ENCODE measurements around the gene TATDN2. TPM values are rescaled to one million over a fixed set of nuclear protein-coding genes. Genes with fewer than 3 reads are reported as not detected.

Gene TATDN2
- total and polyA plus RNA-seq, 2 experiments from 2014 or later, result 4.8 to 19.1 TPM

DNA sequence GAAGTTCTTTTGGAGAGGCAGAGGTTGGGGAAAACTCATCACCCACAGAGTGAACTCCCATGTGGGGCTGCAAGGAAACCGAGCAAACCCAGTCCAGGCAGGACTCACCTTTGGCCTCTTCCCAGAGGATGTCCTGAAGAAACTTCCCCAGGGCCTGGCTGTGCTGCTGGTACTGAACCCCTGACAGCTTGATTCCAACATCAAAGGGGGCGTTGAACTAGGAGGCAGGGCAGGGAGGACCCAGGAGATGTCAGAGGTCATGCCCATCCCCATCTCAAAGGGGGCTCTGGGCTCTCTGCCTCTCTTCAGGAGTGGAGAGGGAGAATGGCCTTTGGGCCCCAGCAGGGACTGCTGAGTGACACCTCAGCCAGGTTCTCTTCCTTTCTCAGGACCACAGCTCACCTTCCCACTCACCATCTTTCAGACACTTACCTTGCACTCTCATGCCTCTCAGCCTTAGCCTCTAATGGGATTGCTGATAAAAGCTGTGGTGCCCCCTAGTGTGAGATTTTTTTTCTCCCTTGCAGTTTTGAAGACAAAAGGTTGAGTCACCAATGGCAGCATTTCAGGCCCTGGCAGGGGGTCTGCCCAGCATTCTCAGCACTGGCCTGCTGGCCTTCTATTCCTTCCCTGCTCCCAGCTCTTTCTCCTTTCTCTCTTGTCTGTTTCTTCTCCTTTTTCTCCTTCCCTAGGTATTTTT is 38.5 kb downstream of the TATDN2 start:
- no peaks in the 10 kb centered on the region for H4K20me1 ChIP-seq (replicated peaks; ENCODE audit: insufficient read depth)
- Mint-ChIP-seq H3K36me3 (ENCODE audit: low read depth) (peaks cover 14% of the 10 kb centered on the region), H3K27ac (peak overlapping the region; percentile 62), H3K9me3 (no peaks in the 10 kb centered on the region), H3K4me1 (peaks cover 15% of the 10 kb centered on the region), H3K27me3 (ENCODE audit: insufficient read depth, low read depth, poor library complexity) (peaks cover 5% of the 10 kb centered on the region), H3K4me3 (no peak overlapping the region)
- H3K36me3 ChIP-seq (ENCODE audit: insufficient read depth), result peaks cover 3% of the 10 kb centered on the region; the same call in 1 of the 2 replicates
- H3K4me3 ChIP-seq, result no peak overlapping the region
- ATAC-seq (peak; percentile 46), DNase-seq (ENCODE audit: low spot score) (peak; percentile 56)
- no peaks in the 10 kb centered on the region for H3F3A ChIP-seq (replicated peaks; ENCODE audit: low read depth)
- H3K4me2 ChIP-seq, result no peak overlapping the region
- no peaks in the 10 kb centered on the region for H3K27me3 ChIP-seq (ENCODE audit: insufficient read depth)
- H3K27ac ChIP-seq (ENCODE audit: low read depth), result no peak overlapping the region
- TF ChIP-seq STAT1 (IDR thresholded peaks at IDR 0.05; ENCODE audit: unreplicated experiment), result no peak
- no peak for TF ChIP-seq EZH2 (IDR thresholded peaks at IDR 0.05; ENCODE audit: low read depth, unreplicated experiment)
- TF ChIP-seq, protein P1, sequence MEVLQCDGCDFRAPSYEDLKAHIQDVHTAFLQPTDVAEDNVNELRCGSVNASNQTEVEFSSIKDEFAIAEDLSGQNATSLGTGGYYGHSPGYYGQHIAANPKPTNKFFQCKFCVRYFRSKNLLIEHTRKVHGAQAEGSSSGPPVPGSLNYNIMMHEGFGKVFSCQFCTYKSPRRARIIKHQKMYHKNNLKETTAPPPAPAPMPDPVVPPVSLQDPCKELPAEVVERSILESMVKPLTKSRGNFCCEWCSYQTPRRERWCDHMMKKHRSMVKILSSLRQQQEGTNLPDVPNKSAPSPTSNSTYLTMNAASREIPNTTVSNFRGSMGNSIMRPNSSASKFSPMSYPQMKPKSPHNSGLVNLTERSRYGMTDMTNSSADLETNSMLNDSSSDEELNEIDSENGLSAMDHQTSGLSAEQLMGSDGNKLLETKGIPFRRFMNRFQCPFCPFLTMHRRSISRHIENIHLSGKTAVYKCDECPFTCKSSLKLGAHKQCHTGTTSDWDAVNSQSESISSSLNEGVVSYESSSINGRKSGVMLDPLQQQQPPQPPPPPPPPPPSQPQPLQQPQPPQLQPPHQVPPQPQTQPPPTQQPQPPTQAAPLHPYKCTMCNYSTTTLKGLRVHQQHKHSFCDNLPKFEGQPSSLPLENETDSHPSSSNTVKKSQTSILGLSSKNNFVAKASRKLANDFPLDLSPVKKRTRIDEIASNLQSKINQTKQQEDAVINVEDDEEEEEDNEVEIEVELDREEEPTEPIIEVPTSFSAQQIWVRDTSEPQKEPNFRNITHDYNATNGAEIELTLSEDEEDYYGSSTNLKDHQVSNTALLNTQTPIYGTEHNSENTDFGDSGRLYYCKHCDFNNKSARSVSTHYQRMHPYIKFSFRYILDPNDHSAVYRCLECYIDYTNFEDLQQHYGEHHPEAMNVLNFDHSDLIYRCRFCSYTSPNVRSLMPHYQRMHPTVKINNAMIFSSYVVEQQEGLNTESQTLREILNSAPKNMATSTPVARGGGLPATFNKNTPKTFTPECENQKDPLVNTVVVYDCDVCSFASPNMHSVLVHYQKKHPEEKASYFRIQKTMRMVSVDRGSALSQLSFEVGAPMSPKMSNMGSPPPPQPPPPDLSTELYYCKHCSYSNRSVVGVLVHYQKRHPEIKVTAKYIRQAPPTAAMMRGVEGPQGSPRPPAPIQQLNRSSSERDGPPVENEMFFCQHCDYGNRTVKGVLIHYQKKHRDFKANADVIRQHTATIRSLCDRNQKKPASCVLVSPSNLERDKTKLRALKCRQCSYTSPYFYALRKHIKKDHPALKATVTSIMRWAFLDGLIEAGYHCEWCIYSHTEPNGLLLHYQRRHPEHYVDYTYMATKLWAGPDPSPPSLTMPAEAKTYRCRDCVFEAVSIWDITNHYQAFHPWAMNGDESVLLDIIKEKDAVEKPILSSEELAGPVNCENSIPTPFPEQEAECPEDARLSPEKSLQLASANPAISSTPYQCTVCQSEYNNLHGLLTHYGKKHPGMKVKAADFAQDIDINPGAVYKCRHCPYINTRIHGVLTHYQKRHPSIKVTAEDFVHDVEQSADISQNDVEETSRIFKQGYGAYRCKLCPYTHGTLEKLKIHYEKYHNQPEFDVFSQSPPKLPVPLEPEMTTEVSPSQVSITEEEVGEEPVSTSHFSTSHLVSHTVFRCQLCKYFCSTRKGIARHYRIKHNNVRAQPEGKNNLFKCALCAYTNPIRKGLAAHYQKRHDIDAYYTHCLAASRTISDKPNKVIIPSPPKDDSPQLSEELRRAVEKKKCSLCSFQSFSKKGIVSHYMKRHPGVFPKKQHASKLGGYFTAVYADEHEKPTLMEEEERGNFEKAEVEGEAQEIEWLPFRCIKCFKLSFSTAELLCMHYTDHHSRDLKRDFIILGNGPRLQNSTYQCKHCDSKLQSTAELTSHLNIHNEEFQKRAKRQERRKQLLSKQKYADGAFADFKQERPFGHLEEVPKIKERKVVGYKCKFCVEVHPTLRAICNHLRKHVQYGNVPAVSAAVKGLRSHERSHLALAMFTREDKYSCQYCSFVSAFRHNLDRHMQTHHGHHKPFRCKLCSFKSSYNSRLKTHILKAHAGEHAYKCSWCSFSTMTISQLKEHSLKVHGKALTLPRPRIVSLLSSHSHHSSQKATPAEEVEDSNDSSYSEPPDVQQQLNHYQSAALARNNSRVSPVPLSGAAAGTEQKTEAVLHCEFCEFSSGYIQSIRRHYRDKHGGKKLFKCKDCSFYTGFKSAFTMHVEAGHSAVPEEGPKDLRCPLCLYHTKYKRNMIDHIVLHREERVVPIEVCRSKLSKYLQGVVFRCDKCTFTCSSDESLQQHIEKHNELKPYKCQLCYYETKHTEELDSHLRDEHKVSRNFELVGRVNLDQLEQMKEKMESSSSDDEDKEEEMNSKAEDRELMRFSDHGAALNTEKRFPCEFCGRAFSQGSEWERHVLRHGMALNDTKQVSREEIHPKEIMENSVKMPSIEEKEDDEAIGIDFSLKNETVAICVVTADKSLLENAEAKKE (CRISPR knock-in tag; IDR thresholded peaks at IDR 0.05), result no peak
- TF ChIP-seq CREB1 (CRISPR knock-in tag; IDR thresholded peaks at IDR 0.05; ENCODE audit: low read depth), result no peak
- TF ChIP-seq NANOG (IDR thresholded peaks at IDR 0.05; ENCODE audit: borderline replicate concordance), result no peak
- TF ChIP-seq EZH2phosphoT487 (IDR thresholded peaks at IDR 0.05; ENCODE audit: unreplicated experiment), result no peak
- TF ChIP-seq, protein P2, sequence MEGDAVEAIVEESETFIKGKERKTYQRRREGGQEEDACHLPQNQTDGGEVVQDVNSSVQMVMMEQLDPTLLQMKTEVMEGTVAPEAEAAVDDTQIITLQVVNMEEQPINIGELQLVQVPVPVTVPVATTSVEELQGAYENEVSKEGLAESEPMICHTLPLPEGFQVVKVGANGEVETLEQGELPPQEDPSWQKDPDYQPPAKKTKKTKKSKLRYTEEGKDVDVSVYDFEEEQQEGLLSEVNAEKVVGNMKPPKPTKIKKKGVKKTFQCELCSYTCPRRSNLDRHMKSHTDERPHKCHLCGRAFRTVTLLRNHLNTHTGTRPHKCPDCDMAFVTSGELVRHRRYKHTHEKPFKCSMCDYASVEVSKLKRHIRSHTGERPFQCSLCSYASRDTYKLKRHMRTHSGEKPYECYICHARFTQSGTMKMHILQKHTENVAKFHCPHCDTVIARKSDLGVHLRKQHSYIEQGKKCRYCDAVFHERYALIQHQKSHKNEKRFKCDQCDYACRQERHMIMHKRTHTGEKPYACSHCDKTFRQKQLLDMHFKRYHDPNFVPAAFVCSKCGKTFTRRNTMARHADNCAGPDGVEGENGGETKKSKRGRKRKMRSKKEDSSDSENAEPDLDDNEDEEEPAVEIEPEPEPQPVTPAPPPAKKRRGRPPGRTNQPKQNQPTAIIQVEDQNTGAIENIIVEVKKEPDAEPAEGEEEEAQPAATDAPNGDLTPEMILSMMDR (conservative IDR thresholded peaks at IDR 0.05; ENCODE audit: low read depth in 2 of 2), result no peak
- TF ChIP-seq REST (IDR thresholded peaks at IDR 0.05; ENCODE audit: unreplicated experiment), result no peak
- TF ChIP-seq ZNF114 (CRISPR knock-in tag; IDR thresholded peaks at IDR 0.05), result no peak
- no peak for TF ChIP-seq ZNF331 (CRISPR knock-in tag; IDR thresholded peaks at IDR 0.05; ENCODE audit: low read depth)
- TF ChIP-seq POLR2AphosphoS5 (IDR thresholded peaks at IDR 0.05; ENCODE audit: low read depth), result no peak
- TF ChIP-seq, protein P3, sequence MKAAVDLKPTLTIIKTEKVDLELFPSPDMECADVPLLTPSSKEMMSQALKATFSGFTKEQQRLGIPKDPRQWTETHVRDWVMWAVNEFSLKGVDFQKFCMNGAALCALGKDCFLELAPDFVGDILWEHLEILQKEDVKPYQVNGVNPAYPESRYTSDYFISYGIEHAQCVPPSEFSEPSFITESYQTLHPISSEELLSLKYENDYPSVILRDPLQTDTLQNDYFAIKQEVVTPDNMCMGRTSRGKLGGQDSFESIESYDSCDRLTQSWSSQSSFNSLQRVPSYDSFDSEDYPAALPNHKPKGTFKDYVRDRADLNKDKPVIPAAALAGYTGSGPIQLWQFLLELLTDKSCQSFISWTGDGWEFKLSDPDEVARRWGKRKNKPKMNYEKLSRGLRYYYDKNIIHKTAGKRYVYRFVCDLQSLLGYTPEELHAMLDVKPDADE (IDR thresholded peaks at IDR 0.05), result no peak
- no peak for TF ChIP-seq JUNB (IDR thresholded peaks at IDR 0.05; ENCODE audit: unreplicated experiment)
- H3K9me2 ChIP-seq (ENCODE audit: insufficient read depth), result no peaks in the 10 kb centered on the region
- no peak overlapping the region for H2AFZ ChIP-seq
- H3K4me1 ChIP-seq (ENCODE audit: insufficient read depth), result peaks cover 8% of the 10 kb centered on the region; the same call in 1 of the 2 replicates
- no peaks in the 10 kb centered on the region for H3K79me2 ChIP-seq (replicated peaks; ENCODE audit: insufficient read depth)

All from GM23338 (cell line).